ENCODE measurements around the gene CCN6. TPM values are rescaled to one million over a fixed set of nuclear protein-coding genes. Genes with fewer than 3 reads are reported as not detected.

The CCN6 gene
- total RNA-seq, 4 donors from 2014 or later: 0.38 TPM; not detected in 3

GRCh38 chr6:112038268-112038667, 15.6 kb upstream of the CCN6 start:
- H3K27ac ChIP-seq: peak overlapping the region; percentile 3 to 85 (median 69)
- intact Hi-C loops (cut with DNase I): no loop called here
- DNase-seq: no peak
- peaks cover 0 to 27% (median 9%) of the 10 kb centered on the region in 3 donors for H3K4me1 ChIP-seq
- H3K36me3 ChIP-seq: no peaks in the 10 kb centered on the region
- H3K4me3 ChIP-seq: peak overlapping the region in 1 of 4 donors; percentile 28
- TF ChIP-seq POLR2A (IDR thresholded peaks at IDR 0.05) (no peak), CTCF (IDR thresholded peaks at IDR 0.05) (no peak)
- no peaks in the 10 kb centered on the region for H3K9me3 ChIP-seq
- no peaks in the 10 kb centered on the region for H3K27me3 ChIP-seq
- 87 to 92% methylated on average over 3 to 5 of the region's 5 CpGs for WGBS, 2 donors

- peaks cover 0 to 28% (median 9%) of the 10 kb centered on the region in 3 donors for H3K4me1 ChIP-seq
Observed at GRCh38 chr6:112038756-112039430, 15.0 kb upstream of the CCN6 start.

GRCh38 chr6:112039431-112039770, 14.5 kb upstream of the CCN6 start:
- 50 to 94% methylated on average over 2 of the region's 2 CpGs for WGBS, 2 donors
- intact Hi-C loops (cut with DNase I): no loop called here
- H3K27ac ChIP-seq: peak overlapping the region in 2 of 4 donors; percentile 72 to 85

More at GRCh38 chr6:112038756-112039430, 15.0 kb upstream of the CCN6 start:
- H3K9me3 ChIP-seq: no peaks in the 10 kb centered on the region
- H3K36me3 ChIP-seq: no peaks in the 10 kb centered on the region
- intact Hi-C loops (cut with DNase I): no loop called here
- 75 to 81% methylated on average over 15 of the region's 15 CpGs for WGBS, 2 donors
- no peaks in the 10 kb centered on the region for H3K27me3 ChIP-seq
- peak overlapping the region; percentile 3 to 85 (median 69) for H3K27ac ChIP-seq
- TF ChIP-seq POLR2A (IDR thresholded peaks at IDR 0.05): no peak
- no peak for TF ChIP-seq CTCF (IDR thresholded peaks at IDR 0.05)
- DNase-seq: no peak
- no peak overlapping the region for H3K4me3 ChIP-seq

GRCh38 chr6:112040956-112041355, 12.9 kb upstream of the CCN6 start:
- H3K27ac ChIP-seq: no peak overlapping the region
- no peak for TF ChIP-seq POLR2A (IDR thresholded peaks at IDR 0.05)
- no peak for TF ChIP-seq CTCF (IDR thresholded peaks at IDR 0.05)
- H3K36me3 ChIP-seq: no peaks in the 10 kb centered on the region
- peaks cover 0 to 30% (median 9%) of the 10 kb centered on the region in 3 donors for H3K4me1 ChIP-seq
- no peaks in the 10 kb centered on the region for H3K27me3 ChIP-seq
- DNase-seq: no peak
- intact Hi-C loops (cut with DNase I): loop anchor here (5.0 kb wide), 1 partner anchor 334 kb away; no protein-coding TSS in a partner anchor
- no peaks in the 10 kb centered on the region for H3K9me3 ChIP-seq
- H3K4me3 ChIP-seq: no peak overlapping the region
- 65 to 82% methylated on average over 1 of the region's 1 CpG for WGBS, 2 donors

More at GRCh38 chr6:112039431-112039770, 14.5 kb upstream of the CCN6 start:
- TF ChIP-seq POLR2A (IDR thresholded peaks at IDR 0.05): no peak
- no peak for TF ChIP-seq CTCF (IDR thresholded peaks at IDR 0.05)
- Histone ChIP-seq H3K4me3 (no peak overlapping the region), H3K36me3 (no peaks in the 10 kb centered on the region), H3K4me1 (peaks cover 0 to 30% (median 9%) of the 10 kb centered on the region in 3 donors), H3K9me3 (no peaks in the 10 kb centered on the region), H3K27me3 (no peaks in the 10 kb centered on the region)
- DNase-seq: no peak

GRCh38 chr6:112041535-112041934, 12.4 kb upstream of the CCN6 start:
- Histone ChIP-seq H3K9me3 (no peaks in the 10 kb centered on the region), H3K4me3 (no peak overlapping the region), H3K4me1 (peaks cover 0 to 30% (median 9%) of the 10 kb centered on the region in 3 donors), H3K27me3 (no peaks in the 10 kb centered on the region), H3K27ac (no peak overlapping the region), H3K36me3 (no peaks in the 10 kb centered on the region)
- TF ChIP-seq POLR2A (IDR thresholded peaks at IDR 0.05): no peak
- no peak for TF ChIP-seq CTCF (IDR thresholded peaks at IDR 0.05)
- intact Hi-C loops (cut with DNase I): loop anchor here (5.0 kb wide), 1 partner anchor 334 kb away; no protein-coding TSS in a partner anchor
- no peak for DNase-seq
- 79 to 81% methylated on average over 2 to 3 of the region's 3 CpGs for whole genome bisulfite sequencing, 2 donors
